Thyroid gland (tissue), 4 donors: ENCODE results near the gene ZCCHC3.

Experiments used
- POLR2A ChIP-seq, 2 donors: fragments of 450-650 bp; IDR thresholded peaks; one replicate each; pipeline ENCODE4 v1.6.1; 2017; ENCODE audit warnings: antibody characterized with exemption in 2 of 2, mild to moderate bottlenecking in 2 of 2, moderate library complexity in 1 of 2
- TF ChIP-seq, protein P1 (sequence below), 6 experiments: fragments of 200-600 bp in 3 of 6; fragments of 450-650 bp in 3 of 6; sonication (generic) in 3 of 6; IDR thresholded peaks; one replicate each; pipeline ENCODE4 v1.5.1; 2016 to 2019; ENCODE audit warnings: antibody characterized with exemption in 6 of 6, mild to moderate bottlenecking in 2 of 6, inconsistent platforms in 1 of 6, moderate library complexity in 1 of 6

DNA sequence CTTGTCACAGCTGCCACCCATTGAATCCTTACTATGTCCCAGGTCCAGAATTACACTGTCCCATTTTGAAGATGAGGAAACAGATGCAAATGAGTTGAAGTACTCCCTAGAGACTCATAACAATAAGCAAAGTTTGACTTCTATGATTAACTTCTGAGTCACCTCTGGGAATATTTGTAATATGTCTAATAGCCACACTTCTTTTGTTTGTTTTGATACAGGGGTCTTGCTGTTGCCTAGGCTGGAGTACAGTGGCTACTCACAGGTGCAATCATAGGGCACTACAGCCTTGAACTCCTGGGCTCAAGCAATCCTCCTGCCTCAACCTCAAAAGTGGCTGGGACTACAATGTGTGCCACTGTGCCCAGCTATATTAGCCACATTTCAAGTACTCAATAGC lies 16.6 kb downstream of the ZCCHC3 start:
- TF ChIP-seq, protein P1, sequence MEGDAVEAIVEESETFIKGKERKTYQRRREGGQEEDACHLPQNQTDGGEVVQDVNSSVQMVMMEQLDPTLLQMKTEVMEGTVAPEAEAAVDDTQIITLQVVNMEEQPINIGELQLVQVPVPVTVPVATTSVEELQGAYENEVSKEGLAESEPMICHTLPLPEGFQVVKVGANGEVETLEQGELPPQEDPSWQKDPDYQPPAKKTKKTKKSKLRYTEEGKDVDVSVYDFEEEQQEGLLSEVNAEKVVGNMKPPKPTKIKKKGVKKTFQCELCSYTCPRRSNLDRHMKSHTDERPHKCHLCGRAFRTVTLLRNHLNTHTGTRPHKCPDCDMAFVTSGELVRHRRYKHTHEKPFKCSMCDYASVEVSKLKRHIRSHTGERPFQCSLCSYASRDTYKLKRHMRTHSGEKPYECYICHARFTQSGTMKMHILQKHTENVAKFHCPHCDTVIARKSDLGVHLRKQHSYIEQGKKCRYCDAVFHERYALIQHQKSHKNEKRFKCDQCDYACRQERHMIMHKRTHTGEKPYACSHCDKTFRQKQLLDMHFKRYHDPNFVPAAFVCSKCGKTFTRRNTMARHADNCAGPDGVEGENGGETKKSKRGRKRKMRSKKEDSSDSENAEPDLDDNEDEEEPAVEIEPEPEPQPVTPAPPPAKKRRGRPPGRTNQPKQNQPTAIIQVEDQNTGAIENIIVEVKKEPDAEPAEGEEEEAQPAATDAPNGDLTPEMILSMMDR (IDR thresholded peaks at IDR 0.05) = no peak
- no peak for TF ChIP-seq POLR2A (IDR thresholded peaks at IDR 0.05)
